CD1c-positive myeloid dendritic cell (primary cell): ENCODE data around the gene DMD.
"Not testable (repeated sequence)": the region's sequence is repeated elsewhere in the genome, so short reads cannot be mapped to it uniquely, and the experiment has no call there.

Source experiments
- DNase-seq: peaks from one replicate; pipeline ENCODE4 v3.0.0-alpha.2; 2016; ENCODE audit errors: extremely low spot score

The DMD gene

GRCh38 chrX:32867781-32868523 is 343.4 kb downstream of the DMD start:
- DNase-seq, result no peak

GRCh38 chrX:32852203-32852602 is 359.1 kb downstream of the DMD start:
- DNase-seq, result no peak

- no peak for DNase-seq
Measured at GRCh38 chrX:32851556-32851955, 359.8 kb downstream of the DMD start.

DNA sequence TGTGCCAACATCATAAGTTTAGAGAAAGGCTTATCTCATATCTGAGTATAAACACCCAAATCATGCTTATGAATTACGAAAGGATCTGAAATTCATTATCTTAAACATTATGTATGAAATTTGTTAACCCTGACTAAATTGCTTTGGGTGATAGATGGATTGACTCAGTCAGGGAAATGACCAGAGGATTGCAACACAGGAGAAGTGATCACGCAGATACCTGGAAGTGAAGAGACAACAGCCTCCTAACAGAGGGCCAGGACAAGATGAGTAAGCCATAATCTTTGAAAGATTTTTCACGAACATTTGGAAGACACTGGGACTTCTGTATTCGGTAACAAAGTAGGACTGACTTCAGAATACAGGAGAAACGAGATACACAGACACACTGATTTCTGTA is 363.4 kb downstream of the DMD start:
- DNase-seq, result no peak

- no peak for DNase-seq
Measured at GRCh38 chrX:32842053-32842452, 369.3 kb downstream of the DMD start.

DNA sequence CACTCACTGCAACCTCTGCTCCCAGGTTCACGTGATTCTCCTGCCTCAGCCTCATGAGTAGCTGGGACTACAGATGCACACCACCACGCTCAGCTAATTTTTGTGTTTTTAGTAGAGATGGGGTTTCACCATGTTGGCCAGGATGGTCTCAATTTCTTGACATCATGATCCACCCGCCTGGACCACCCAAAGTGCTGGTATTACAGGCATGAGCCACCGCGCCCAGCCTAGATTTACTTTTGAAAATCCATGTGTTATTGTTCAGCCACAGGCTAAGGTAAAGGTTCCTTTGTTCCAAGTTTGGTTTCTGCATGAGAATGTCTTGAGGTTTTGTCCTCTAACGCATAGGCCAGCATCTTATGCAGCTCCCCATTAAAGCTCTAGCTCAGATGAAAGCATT is 371.6 kb downstream of the DMD start:
- DNase-seq, result no peak

- no peak for DNase-seq
Measured at GRCh38 chrX:32825009-32825408, 386.3 kb downstream of the DMD start.

DNA sequence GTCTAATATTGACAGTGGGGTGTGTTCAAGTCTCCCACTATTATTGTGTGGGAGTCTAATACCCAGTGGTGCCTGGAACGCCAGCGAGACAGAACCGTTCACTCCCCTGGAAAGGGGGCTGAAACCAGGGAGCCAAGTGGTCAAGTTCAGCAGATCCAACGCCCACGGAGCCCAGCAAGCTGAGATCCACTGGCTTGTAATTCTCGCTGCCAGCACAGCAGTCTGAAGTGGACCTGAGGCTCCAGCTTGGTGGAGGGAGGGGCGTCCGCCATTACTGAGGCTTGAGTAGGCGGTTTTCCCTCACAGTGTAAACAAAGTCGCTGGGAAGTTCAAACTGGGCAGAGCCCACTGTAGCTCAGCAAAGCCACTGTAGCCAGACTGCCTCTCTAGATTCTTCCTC is 407.3 kb downstream of the DMD start:
- DNase-seq, result no peak

- DNase-seq, result no peak
Measured at GRCh38 chrX:32798990-32799389, 412.4 kb downstream of the DMD start.

- no peak for DNase-seq
Measured at GRCh38 chrX:32788936-32789335, 422.4 kb downstream of the DMD start.

DNA sequence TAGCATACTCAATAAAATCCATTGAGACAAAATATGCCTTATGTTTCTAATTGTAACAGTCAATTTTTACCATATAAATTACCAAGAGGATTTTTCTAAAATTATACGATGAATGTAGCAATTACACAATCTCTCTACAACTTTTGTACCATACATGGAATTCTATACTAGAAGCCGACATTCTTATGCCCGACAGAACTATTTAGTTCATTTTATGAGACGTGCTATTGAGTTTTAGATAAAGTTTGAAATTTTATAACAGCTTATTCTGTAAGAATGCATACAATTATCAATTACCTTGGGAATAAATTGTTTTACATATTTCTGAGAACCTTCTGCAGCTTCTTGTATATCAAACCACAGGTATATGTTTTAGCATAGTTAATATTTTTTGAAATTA is 431.2 kb downstream of the DMD start:
- DNase-seq, result no peak

GRCh38 chrX:32778965-32779364 is 432.4 kb downstream of the DMD start:
- no peak for DNase-seq

- DNase-seq, result no peak
Measured at GRCh38 chrX:32774966-32775365, 436.4 kb downstream of the DMD start.

GRCh38 chrX:32749070-32749469 is 462.3 kb downstream of the DMD start:
- no peak for DNase-seq

GRCh38 chrX:32745323-32745722 is 466.0 kb downstream of the DMD start:
- no peak for DNase-seq

GRCh38 chrX:32744921-32745320 is 466.4 kb downstream of the DMD start:
- no peak for DNase-seq

DNA sequence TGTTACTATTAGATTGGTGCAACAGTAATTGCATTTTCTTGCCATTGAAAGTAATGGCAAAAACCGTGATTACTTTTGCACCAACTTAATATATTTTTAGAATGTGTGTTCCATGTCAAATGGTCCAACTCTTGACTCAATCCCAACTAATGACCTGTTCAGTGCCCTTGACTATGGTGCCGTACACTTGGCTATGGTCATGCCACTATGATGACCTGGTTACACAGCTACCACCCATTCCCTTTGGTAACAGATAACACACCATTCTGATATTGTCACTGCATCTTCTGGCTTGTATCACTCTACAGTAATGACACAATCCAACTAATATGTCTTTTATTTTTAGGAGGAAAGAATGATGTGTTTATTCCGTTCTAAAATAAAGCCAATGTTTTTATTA is 469.4 kb downstream of the DMD start:
- no peak for DNase-seq

DNA sequence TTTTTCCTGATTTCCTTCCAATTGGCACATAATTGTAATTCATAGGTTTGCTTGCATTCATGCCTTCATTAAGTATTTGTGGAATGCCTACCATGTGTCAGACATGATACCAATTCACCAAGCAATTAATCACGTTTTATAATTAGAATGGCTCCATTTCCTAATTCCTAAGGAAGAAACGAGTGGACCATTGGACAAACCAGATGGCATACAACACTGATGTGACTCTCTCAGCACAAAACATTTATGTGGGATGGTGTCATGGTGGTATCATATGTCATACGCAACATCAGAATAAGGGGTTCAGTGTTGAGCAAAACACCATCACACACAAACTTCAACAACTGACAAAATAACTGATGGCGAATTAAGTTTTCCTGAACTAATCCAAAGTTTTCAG is 502.8 kb downstream of the DMD start:
- no peak for DNase-seq

DNA sequence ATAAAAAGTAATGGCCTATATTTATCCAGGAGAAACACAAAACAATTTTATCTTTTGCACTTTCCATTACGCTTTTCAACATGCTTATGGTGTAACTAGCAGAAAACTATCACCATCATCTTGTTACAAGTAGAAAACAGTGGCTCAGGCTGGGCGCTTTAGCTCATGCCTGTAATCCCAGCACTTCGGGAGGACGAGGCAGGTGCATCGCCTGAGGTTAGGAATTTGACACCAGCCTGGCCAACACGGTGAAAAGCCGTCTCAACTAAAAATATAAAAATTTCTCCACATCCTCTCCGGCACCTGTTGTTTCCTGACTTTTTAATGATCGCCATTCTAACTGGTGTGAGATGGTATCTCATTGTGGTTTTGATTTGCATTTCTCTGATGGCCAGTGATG is 506.0 kb downstream of the DMD start:
- DNase-seq, result not testable (repeated sequence)

DNA sequence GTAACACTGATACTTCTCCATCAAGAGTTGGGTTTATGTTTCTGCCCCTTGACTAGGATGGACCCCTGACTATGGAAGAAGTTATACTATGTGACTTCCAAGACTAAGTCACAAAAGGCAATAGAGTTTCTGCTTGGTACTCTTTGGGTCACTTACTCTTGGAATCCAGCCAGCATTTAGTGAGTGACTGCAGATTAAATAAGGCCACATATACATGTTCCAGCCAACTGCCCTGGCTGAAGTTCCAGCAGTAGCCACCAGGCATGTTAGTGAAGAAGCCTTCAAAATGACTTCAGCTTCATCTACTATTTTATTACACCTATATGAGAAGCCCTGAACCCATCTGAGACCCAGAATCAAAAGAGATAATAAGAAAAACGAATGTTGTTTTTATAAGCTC is 524.0 kb downstream of the DMD start:
- DNase-seq, result no peak

DNA sequence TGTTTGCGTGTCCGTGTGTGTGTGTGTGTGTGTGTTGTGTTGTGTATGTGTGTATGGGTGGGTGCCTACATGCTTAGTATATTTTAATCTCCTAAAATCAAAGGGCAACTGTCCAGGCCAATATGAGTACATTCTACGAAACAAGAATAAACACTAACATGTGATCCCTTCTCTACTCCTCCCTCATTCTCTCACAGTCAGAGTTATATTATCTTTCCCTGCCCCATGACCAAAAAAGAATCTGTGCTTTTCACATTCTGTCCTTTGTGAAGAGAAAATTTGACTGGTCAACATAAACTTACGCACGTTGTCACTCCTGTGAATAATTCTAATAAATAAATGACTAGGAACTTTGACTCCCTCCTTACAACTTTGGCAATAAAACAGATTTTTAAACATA is 532.9 kb downstream of the DMD start:
- DNase-seq, result no peak

- DNase-seq, result no peak
Measured at GRCh38 chrX:32673193-32673592, 538.2 kb downstream of the DMD start.

DNA sequence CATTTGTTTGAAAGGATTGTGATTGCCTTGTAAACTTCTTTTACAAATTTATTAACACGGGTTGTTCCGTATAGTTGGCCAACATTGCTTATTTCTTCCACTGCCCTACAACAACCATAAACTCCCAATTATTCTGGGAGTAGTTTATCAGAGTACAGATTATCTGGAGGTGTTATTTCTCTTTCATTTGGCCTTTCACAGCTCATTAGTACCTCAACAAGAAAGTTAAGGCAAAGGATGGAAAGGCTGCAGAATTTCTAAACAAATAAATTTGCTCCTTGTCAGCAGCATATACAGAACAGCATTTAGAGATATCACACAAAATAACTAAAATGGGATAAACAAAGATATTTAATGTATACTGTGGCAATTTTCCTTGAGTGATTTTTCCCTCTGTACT is 548.8 kb downstream of the DMD start:
- DNase-seq, result no peak
